Mesenchymal stem cell (in vitro differentiated cells and primary cell): Measurements from ENCODE around the gene DYNC2LI1.

Experiments used
- DNase-seq: peaks from one replicate; pipeline ENCODE4 v3.0.0-alpha.2; 2013
- H2AFZ ChIP-seq: one replicate; pipeline ENCODE4 v1.6.1; 2013; ENCODE audit warnings: low read depth, mild to moderate bottlenecking, control low read depth, inconsistent platforms, low read length, moderate library complexity
- H2AK5ac ChIP-seq: 2 replicates; pipeline ENCODE4 v1.6.1; 2013; ENCODE audit warnings: low read length, moderate library complexity, mild to moderate bottlenecking, inconsistent platforms; ENCODE audit not compliant: severe bottlenecking
- H2BK120ac ChIP-seq: one replicate; pipeline ENCODE4 v1.6.1; 2013; ENCODE audit warnings: low read depth, mild to moderate bottlenecking, inconsistent platforms, low read length, moderate library complexity
- H2BK12ac ChIP-seq, 2 experiments: one replicate each; pipeline ENCODE4 v1.6.1; 2013; ENCODE audit warnings: inconsistent platforms in 2 of 2, low read length in 2 of 2, mild to moderate bottlenecking in 2 of 2, moderate library complexity in 2 of 2, control low read depth in 1 of 2
- H2BK15ac ChIP-seq: one replicate; pipeline ENCODE4 v1.6.1; 2013; ENCODE audit warnings: mild to moderate bottlenecking, low read depth, inconsistent platforms; ENCODE audit not compliant: poor library complexity, severe bottlenecking
- H2BK5ac ChIP-seq: 2 replicates; pipeline ENCODE4 v1.6.1; 2013; ENCODE audit warnings: low read depth, mild to moderate bottlenecking, low read length, control low read depth, inconsistent platforms; ENCODE audit not compliant: poor library complexity, severe bottlenecking
- H3K14ac ChIP-seq, 2 experiments: one replicate each; pipeline ENCODE4 v1.6.1; 2013; ENCODE audit warnings: inconsistent platforms in 2 of 2, low read length in 2 of 2, control low read depth in 1 of 2, mild to moderate bottlenecking in 1 of 2, moderate library complexity in 1 of 2
- H3K18ac ChIP-seq, 2 experiments: one replicate each; pipeline ENCODE4 v1.6.1; 2013; ENCODE audit warnings: inconsistent platforms in 2 of 2, low read length in 2 of 2, control low read depth in 1 of 2, low read depth in 1 of 2, mild to moderate bottlenecking in 1 of 2
- H3K23ac ChIP-seq, 2 experiments: one replicate each; pipeline ENCODE4 v1.6.1; 2013; ENCODE audit warnings: inconsistent platforms in 2 of 2, low read length in 2 of 2, mild to moderate bottlenecking in 2 of 2, moderate library complexity in 2 of 2, control low read depth in 1 of 2
- H3K27ac ChIP-seq: 2 replicates; pipeline ENCODE4 v1.5.1; 2013; ENCODE audit warnings: mild to moderate bottlenecking, moderate library complexity, low read length, control low read depth, inconsistent platforms; ENCODE audit not compliant: poor library complexity, severe bottlenecking
- H3K27me3 ChIP-seq, 2 experiments: 2 replicates each; pipeline versions ENCODE4 v1.6.1 to v1.7.0; 2013; ENCODE audit warnings: low read length in 2 of 2, mild to moderate bottlenecking in 2 of 2, moderate library complexity in 2 of 2, control low read depth in 1 of 2, inconsistent platforms in 1 of 2; ENCODE audit not compliant: control insufficient read depth in 1 of 2, insufficient read depth in 1 of 2
- H3K36me3 ChIP-seq, 2 experiments: 2 replicates each; pipeline versions ENCODE4 v1.6.1 to v1.7.0; 2013; ENCODE audit warnings: low read length in 2 of 2, control low read depth in 1 of 2, inconsistent platforms in 1 of 2, low read depth in 1 of 2, mild to moderate bottlenecking in 1 of 2; ENCODE audit not compliant: insufficient read depth in 2 of 2, control insufficient read depth in 1 of 2
- H3K4ac ChIP-seq, 2 experiments: one replicate each; pipeline ENCODE4 v1.6.1; 2013; ENCODE audit warnings: inconsistent platforms in 2 of 2, low read length in 2 of 2, mild to moderate bottlenecking in 2 of 2, moderate library complexity in 2 of 2, control low read depth in 1 of 2, low read depth in 1 of 2
- H3K4me1 ChIP-seq: 2 replicates; pipeline ENCODE4 v1.6.1; 2013; ENCODE audit warnings: low read depth, low read length, control low read depth; ENCODE audit not compliant: control insufficient read depth, insufficient read depth
- H3K4me2 ChIP-seq: 2 replicates; pipeline ENCODE4 v1.6.1; 2013; ENCODE audit warnings: low read length, mild to moderate bottlenecking, inconsistent platforms; ENCODE audit not compliant: poor library complexity, severe bottlenecking
- H3K4me3 ChIP-seq, 2 experiments: 2 replicates each; pipeline versions ENCODE4 v1.5.1 to v1.7.0; 2013; ENCODE audit warnings: low read length in 2 of 2, mild to moderate bottlenecking in 2 of 2, control low read depth in 1 of 2, low read depth in 1 of 2; ENCODE audit not compliant: insufficient read depth in 1 of 2
- H3K79me1 ChIP-seq: replicated peaks from 2 replicates; pipeline ENCODE4 v1.6.1; 2013; ENCODE audit warnings: mild to moderate bottlenecking, control low read depth, low read length, inconsistent platforms; ENCODE audit not compliant: poor library complexity, severe bottlenecking
- H3K9ac ChIP-seq: 2 replicates; pipeline ENCODE4 v1.7.0; 2013; ENCODE audit warnings: mild to moderate bottlenecking, low read length, moderate library complexity
- H3K9me3 ChIP-seq: 2 replicates; pipeline ENCODE4 v1.7.0; 2013; ENCODE audit warnings: mild to moderate bottlenecking, low read length; ENCODE audit not compliant: control insufficient read depth
- H4K8ac ChIP-seq: one replicate; pipeline ENCODE4 v1.6.1; 2013; ENCODE audit warnings: inconsistent platforms, mild to moderate bottlenecking, low read length, moderate library complexity
- H4K91ac ChIP-seq: one replicate; pipeline ENCODE4 v1.6.1; 2013; ENCODE audit warnings: mild to moderate bottlenecking, low read length, inconsistent platforms
- WGBS: methylation state at CpG from one replicate; pipeline ENCODE4 v1.1.7; 2013; ENCODE audit warnings: mixed read lengths; 5-methylcytosine and 5-hydroxymethylcytosine counted together

DYNC2LI1 gene

DNA sequence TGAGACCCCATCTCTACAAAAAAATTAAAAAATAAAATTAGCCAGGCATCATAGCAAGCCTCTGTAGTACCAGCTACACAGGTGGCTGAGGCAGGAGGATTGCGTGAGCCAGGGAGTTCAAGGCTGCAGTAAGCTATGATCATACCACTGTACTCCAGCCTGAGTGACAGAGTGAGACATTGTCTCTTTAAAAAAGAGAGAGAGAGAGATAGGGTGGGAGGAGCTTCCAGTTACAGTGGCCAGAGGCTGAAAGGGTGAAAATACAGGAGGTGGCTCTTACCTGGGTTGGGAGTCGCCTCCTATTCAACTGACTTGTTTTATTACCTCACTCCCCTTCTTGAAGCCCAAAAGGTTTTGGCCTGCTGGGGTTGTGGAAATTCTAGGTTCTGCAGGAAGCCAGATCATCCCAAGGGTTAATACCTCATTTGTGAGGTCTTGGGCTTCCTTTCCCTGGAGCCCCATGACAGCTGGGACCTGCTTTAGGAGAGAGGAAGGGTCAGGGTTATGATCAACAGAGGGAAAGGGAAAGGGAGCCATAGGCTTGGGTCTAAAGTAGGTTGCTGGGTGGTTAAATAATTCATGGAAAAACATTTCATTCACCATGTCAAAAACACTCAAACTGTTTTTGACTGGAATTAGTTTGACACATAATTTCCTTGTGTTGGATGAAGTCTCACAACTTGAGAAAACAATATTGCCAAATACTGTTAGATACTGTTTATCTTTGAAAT lies 17.4 kb downstream of the DYNC2LI1 start:
- no peak overlapping the region for H2AK5ac ChIP-seq
- no peak overlapping the region for H2BK120ac ChIP-seq
- no peaks in the 10 kb centered on the region for H3K4me1 ChIP-seq
- no peaks in the 10 kb centered on the region for H3K27me3 ChIP-seq
- WGBS = 88% methylated on average over 1 of the region's 2 CpGs
- H2AFZ ChIP-seq = no peak overlapping the region
- no peak overlapping the region for H3K4me3 ChIP-seq
- no peak overlapping the region for H4K91ac ChIP-seq
- no peak overlapping the region for H2BK12ac ChIP-seq
- DNase-seq = no peak
- H3K36me3 ChIP-seq = peaks cover 8 to 78% of the 10 kb centered on the region in 2 experiments
- no peaks in the 10 kb centered on the region for H3K9me3 ChIP-seq
- H2BK15ac ChIP-seq = no peak overlapping the region
- H3K27ac ChIP-seq = no peak overlapping the region
- no peak overlapping the region for H3K23ac ChIP-seq
- H3K4me2 ChIP-seq = no peak overlapping the region
- no peak overlapping the region for H4K8ac ChIP-seq
- no peak overlapping the region for H3K4ac ChIP-seq
- H3K14ac ChIP-seq = no peak overlapping the region
- H3K9ac ChIP-seq = no peak overlapping the region
- H3K18ac ChIP-seq = no peak overlapping the region
- H3K79me1 ChIP-seq = no peaks in the 10 kb centered on the region
- H2BK5ac ChIP-seq = no peak overlapping the region

DNA sequence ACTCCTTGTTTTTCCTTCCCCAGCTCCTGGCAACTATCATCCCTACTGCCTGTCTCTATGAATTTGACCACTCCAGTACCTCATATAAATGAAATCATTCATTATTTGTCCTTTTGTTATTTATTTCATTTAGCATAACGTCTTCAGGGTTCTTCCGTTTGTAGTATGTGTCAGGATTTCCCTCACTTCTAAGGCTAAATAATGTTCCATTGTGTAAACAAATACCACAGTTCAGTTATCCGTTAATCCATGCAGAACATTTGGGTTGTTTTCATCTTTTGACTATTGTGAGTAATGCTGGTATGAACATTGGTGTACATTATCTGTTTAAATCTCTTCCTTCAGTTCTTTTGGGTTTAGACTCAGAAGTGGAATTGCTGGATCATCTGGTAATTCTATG lies 18.8 kb downstream of the DYNC2LI1 start:
- no peak overlapping the region for H2AFZ ChIP-seq
- H3K36me3 ChIP-seq = peaks cover 7 to 76% of the 10 kb centered on the region in 2 experiments
- no peak overlapping the region for H3K23ac ChIP-seq
- no peak overlapping the region for H2BK15ac ChIP-seq
- H2BK120ac ChIP-seq = no peak overlapping the region
- H2BK5ac ChIP-seq = no peak overlapping the region
- no peak overlapping the region for H3K9ac ChIP-seq
- no peaks in the 10 kb centered on the region for H3K27me3 ChIP-seq
- no peak overlapping the region for H2AK5ac ChIP-seq
- WGBS = 63% methylated on average over 1 of the region's 3 CpGs
- H3K79me1 ChIP-seq = no peaks in the 10 kb centered on the region
- peak overlapping the region; percentile 61 for H3K27ac ChIP-seq
- H3K4ac ChIP-seq = no peak overlapping the region
- H3K18ac ChIP-seq = no peak overlapping the region
- no peak overlapping the region for H3K4me2 ChIP-seq
- H4K91ac ChIP-seq = no peak overlapping the region
- no peaks in the 10 kb centered on the region for H3K4me1 ChIP-seq
- H3K14ac ChIP-seq = no peak overlapping the region
- no peak overlapping the region for H2BK12ac ChIP-seq
- no peak overlapping the region for H4K8ac ChIP-seq
- DNase-seq = peak; percentile 18
- no peaks in the 10 kb centered on the region for H3K9me3 ChIP-seq
- no peak overlapping the region for H3K4me3 ChIP-seq

DNA sequence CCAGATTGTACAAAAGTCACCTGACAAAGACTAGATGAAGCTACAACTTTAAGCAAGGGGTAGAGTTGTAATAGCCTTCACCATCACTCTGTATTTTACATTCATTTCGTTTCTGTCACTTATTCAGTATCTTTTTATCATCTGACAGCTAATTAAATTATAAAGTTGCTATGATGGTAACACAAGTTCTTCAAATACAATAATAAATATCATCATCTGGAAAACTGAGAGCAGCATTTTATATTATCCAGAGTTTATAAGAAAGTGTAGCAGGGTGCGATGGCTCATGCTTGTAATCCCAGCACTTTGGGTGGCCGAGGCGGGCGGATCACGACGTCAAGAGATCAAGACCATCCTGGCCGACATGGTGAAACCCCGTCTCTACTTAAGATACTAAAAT lies 21.1 kb downstream of the DYNC2LI1 start:
- Histone ChIP-seq H4K8ac (no peak overlapping the region), H2AFZ (no peak overlapping the region), H3K36me3 (peaks cover 5 to 57% of the 10 kb centered on the region in 2 experiments), H3K14ac (no peak overlapping the region), H2BK120ac (no peak overlapping the region), H4K91ac (no peak overlapping the region), H3K4me3 (no peak overlapping the region), H3K79me1 (no peaks in the 10 kb centered on the region), H3K4me1 (no peaks in the 10 kb centered on the region), H2BK15ac (no peak overlapping the region), H3K4me2 (no peak overlapping the region), H3K9me3 (no peaks in the 10 kb centered on the region), H3K27ac (no peak overlapping the region), H3K23ac (no peak overlapping the region), H2BK5ac (no peak overlapping the region), H3K9ac (no peak overlapping the region), H3K27me3 (no peaks in the 10 kb centered on the region), H3K4ac (no peak overlapping the region), H3K18ac (no peak overlapping the region), H2AK5ac (no peak overlapping the region), H2BK12ac (no peak overlapping the region)
- 98% methylated on average over 5 of the region's 9 CpGs for WGBS
- DNase-seq = no peak

DNA sequence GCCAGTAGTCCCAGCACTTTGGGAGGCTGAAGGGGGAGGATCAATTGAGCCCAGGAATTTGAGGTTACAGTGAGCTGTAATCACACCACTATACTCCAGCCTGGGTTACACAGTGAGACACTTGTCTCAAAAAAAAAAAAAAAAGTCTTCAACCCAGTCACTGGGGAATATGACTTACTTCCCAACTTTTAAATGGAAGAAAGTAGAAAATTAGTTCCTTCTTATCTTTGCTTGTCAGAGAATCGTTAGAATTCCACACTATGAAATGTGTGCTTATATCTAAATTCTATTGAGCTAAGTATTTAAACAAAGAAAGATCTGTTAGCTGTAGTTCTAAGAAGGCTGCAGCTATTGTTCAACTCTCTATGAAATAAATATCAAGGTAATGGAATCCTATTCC lies 22.4 kb downstream of the DYNC2LI1 start:
- Histone ChIP-seq H2AK5ac (no peak overlapping the region), H2BK120ac (no peak overlapping the region), H4K91ac (no peak overlapping the region), H3K4ac (no peak overlapping the region), H3K27me3 (no peaks in the 10 kb centered on the region), H2BK5ac (no peak overlapping the region), H2AFZ (no peak overlapping the region), H3K4me2 (no peak overlapping the region), H3K23ac (no peak overlapping the region), H3K4me1 (no peaks in the 10 kb centered on the region), H3K36me3 (peaks cover 5 to 45% of the 10 kb centered on the region in 2 experiments), H2BK15ac (no peak overlapping the region), H3K18ac (no peak overlapping the region), H3K9me3 (no peaks in the 10 kb centered on the region), H3K79me1 (no peaks in the 10 kb centered on the region), H3K9ac (no peak overlapping the region), H3K4me3 (no peak overlapping the region), H2BK12ac (no peak overlapping the region), H4K8ac (no peak overlapping the region), H3K14ac (no peak overlapping the region), H3K27ac (no peak overlapping the region)
- DNase-seq = no peak
- no CpG with 5 or more reads among the region's 1 CpG for WGBS
